NCI-H128 (cell line): ENCODE results near the gene PCDH9.

Source experiments
- DNase-seq: peaks from one replicate; lab custom pipeline; 2025; ENCODE audit not compliant: unreplicated experiment; lab: John Stamatoyannopoulos, UW

PCDH9 gene

GRCh38 chr13:67167420-67167819 is 62.7 kb downstream of the PCDH9 start:
- DNase-seq: no peak

DNA sequence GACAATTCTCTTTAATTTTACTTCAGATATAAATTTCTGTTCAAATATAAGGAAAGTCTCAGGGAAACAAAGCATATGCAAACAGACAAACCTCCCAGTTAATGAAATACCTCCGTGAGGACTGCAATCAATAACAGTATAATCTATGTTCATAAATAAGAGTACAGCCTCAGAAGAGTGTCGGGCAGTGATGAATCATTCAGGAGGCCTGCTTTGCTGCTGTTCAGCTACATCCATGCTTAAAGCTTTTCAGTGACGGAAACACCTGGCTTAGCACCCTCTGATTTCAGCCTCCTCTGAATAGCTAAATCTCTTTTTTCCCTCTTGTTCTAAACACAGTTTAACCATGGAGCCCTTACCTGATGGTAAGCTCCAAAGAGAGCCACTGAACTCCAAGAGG is 69.0 kb downstream of the PCDH9 start:
- DNase-seq: no peak

DNA sequence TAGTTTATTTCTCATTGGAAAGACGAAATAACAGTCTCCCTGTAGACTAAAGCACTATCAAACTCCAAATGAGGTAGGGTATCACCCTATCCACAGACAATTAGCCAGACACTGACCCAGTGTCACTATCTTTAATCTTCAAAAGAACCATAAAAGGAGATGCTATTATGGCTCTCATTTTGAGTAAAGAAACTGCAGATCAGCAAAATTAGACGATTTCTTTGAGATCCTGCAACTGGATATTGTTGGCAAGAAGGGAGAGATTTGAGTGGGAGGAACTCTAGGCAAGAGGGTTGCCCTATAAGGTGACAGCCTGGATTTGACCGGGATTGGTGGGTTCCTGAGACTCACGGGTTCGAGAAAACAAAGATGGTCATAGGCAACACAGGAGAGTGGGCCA is 71.2 kb downstream of the PCDH9 start:
- no peak for DNase-seq

- DNase-seq: no peak
Measured at GRCh38 chr13:67156723-67157060, 73.4 kb downstream of the PCDH9 start.

DNA sequence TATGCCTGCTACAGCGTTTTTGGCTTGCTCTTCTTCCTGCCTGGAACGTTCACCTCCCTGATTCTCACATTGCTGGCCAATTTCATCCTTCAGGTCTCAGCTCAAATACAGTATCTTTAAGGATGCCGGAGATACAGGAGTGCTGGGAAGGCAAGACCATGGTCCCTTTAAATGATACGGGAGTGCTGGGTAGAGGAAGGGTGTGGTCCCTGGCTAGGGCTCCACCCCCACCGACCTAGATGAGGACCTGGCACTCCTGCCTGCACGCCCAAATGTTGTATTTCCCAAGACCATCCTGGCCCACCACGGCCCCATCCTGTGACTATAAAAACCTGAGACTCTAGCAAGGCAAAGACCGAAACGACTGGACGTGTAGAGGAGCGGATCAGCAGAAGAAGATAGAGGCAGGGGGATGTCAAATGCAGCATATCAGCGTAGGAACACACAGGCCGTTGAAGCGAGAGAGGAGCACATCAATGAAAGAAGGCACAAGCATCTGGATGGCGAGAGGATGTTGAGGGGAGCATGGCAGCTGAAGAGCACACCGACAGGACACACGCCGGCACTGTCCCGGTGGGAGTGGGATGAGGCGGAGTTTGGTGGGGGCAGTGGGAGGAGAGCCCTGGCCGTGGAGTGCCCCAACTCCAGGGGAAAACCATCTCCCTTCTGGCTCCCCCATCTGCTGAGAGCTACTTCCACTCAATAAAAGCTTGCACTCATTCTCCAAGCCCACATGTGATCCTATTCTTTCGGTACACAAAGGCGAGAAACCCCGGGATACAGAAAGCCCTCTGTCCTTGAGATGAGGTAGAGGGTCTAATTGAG is 74.0 kb downstream of the PCDH9 start:
- no peak for DNase-seq

DNA sequence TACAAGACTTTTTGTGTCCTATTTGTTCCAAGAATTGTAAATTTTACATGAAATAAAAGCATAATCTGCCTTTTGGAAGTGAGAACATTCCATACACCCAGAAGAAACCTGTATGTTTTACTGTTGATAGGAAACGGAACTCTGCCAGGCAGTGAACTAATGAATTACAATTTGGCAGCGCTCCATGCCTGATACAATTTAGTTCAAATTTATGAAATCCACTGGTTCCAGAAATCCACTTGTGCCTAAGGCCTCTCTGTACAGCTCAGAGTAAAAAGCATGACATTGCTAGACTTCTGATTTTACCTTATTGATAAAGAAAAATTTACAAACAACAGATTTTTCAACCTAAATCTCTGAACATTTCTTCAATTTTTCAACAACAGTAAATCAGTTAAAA is 78.1 kb downstream of the PCDH9 start:
- DNase-seq: no peak

GRCh38 chr13:67151652-67152051 is 78.5 kb downstream of the PCDH9 start:
- DNase-seq: no peak

- DNase-seq: no peak
Measured at GRCh38 chr13:67150608-67151007, 79.5 kb downstream of the PCDH9 start.

GRCh38 chr13:67148161-67148571 is 82.0 kb downstream of the PCDH9 start:
- DNase-seq: no peak

DNA sequence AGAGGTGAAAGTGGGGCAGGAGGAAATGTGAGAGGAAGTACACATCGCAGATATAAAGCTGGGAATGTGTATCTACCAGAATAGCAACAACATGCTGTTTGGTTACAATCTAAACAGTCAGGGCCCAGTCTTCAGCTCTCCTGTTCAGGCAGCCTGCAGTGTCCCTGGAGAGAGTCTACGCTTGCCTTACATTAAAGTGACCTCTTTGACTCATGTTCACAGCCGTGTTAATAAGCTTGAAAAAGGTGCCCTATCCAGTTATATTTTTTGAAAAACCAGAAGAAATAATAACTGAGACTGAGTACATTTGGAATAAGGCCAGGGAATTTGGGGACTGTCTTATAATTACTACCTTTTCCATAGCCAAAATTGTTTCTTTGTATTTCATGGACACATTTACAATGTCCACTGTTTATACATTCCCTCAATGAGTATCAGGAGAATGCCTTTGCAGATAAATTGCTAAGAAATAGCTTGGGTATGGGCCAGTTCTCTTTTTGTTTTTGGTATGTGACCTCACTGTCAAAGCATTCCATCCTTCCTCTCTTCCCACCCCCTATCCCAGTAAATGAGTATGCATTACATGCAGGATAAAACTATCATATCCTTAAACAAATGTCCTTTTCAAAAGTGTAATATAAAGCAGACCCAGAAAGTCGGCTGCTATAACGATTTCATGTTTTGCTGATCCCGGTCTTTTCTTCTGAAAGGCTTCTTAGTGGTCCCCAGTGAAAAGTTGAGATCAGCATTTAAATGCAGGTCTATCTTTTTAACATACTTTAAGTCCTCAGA is 82.6 kb downstream of the PCDH9 start:
- no peak for DNase-seq

DNA sequence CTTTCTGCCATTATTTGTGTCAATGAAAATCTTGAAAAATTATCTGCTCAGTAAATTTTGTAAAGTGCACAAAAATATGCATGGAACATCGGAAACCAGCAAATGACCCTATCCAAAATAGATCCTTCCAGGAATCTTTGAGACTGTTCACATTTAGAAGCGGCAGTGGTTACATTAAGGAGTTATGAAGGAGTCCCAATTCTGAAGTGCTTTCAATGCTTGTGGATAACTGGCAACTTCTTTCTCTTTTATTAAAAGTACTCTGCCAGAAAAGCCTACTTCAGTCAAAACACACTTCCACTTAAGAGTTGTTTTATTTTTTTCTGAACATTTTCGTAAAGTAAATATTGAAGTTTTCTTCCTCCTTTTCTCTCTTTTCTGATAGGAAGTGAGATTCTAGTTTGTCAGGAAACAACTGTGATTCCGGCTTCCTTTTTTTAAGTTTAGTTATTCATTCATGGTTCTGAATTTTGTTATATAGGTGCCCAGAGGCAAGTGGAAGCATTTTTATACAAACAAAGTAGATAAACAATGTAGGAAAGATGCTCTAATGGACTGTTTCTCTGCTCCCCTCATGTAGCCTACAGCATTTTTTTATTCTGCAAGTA is 83.5 kb downstream of the PCDH9 start:
- DNase-seq: no peak

DNA sequence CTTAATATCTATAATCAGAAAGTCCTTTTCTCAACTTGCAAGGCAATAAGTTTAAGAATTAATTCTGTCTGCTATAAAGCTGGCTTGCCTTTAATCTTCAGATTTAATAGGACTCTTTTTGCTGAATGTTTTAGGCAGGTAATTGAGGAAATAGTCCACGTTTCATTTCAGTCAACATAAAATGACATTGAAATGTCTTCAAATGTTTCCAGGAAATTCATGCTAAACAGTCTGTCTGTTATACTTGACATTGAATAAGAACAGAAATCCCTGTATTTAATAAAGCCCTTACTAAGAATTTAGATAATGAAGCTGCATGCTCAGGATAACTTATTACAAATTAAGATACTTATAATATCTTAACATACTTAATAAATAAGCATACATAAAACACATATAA is 84.2 kb downstream of the PCDH9 start:
- no peak for DNase-seq

DNA sequence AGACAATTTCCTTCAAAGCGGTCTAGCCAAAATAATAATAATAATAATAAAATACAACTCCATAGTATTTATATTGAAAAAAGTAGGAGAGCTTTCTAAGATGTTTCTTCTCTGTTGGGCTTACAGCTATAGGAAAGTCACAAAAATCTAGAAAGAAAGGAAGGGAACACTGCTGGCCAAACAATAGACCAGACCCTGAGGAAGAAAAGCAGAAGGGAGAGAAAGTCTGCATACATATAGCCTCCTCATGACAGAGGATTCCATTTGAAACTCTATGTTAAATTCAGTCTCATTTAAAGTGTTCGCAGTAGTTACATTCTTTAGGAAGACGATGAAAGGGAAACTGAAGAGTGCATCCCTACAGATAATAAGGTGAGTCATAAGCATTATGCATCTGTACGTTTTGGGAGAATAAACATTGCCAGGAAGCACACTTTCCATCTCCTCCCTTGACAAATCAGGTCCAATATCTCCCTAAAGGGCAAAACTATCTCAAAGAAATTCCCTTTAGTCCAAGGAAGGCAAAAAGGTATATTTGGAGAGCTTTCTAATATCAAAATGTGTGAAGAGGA is 86.5 kb downstream of the PCDH9 start:
- no peak for DNase-seq

DNA sequence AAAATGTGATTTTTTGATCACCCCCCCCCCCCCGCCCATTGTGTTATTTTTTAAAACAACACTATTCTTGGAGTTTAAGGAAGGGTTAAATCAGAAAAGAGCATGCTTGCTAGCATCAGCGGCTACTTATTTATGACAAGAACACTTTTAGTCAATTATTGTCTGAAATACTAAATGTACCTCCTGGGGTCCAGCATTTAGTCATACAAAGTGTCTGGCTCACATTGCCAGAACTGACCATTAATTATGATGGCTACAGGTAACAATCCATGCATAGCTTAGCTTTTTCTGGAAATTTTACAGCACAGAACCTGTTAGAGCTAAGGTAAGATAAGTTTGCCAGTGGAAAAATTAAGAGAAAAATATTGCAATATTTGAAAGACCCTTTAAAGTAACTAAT is 90.1 kb downstream of the PCDH9 start:
- DNase-seq: no peak

DNA sequence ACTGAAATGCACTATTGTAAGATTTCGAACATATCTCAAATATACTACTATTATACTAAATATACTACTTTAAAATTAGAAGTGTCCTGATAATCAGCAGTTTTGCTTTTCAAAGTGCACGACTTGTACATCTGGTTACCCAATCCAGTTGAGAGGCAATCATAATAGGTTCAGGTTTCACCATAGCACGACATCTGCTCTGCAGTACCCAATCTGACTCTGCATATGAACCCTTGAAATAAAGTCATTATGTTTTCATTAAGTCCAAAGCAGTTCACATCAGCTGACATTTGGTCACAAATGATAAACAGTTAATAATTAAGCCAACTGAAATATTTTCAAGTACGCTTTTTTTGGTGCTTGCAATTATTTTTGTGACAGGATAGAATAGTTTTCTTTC is 90.6 kb downstream of the PCDH9 start:
- DNase-seq: no peak

GRCh38 chr13:67138970-67139369 is 91.2 kb downstream of the PCDH9 start:
- DNase-seq: no peak

DNA sequence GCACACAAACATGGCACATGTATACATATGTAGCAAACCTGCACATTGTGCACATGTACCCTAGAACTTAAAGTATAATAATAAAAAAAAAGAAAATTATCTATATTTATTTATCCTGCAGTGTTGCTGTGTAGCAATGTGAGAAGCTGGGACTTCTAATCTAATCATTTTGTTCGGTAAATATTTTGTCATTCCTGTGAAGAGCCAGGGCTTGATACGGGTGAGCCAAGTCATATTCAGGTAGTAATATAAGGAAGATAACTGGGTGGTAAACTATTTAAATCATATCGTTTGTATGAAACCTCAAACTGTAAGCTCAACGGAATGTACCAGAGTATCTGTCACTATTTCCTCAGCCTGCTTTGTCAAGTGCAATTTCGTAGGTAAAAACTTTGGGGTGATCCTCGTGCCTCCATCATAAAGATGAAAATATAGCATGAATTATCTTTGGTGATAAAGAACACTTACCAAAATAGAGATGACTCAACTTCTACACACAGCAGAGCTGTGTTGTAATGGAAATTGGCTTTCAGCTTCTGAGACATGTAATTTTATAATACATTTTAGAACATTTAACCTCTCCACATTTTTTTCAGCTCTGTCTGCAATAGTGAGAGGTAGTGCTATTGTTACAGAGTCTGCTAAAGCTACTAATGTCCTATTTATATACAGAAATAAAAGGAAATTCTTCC is 92.9 kb downstream of the PCDH9 start:
- no peak for DNase-seq

GRCh38 chr13:67136157-67136556 is 94.0 kb downstream of the PCDH9 start:
- no peak for DNase-seq

DNA sequence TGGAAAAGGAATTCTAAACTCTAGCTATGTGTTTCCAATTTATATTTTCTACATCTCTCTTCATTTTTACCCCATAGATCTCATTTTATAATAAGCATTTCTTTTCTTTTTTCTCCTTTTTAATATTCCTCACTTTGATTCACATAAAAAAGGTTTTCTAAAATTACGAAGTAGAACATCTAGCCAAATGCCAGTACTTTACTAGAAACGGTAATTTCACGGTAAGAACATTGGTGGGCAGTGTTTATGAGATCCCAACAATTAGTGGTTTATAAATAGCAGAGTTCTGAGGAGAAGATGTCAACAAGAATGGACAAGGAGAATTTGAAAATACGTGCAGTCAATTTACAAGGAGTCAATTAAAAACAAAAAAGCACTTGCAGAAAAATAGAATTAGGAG is 94.8 kb downstream of the PCDH9 start:
- no peak for DNase-seq

DNA sequence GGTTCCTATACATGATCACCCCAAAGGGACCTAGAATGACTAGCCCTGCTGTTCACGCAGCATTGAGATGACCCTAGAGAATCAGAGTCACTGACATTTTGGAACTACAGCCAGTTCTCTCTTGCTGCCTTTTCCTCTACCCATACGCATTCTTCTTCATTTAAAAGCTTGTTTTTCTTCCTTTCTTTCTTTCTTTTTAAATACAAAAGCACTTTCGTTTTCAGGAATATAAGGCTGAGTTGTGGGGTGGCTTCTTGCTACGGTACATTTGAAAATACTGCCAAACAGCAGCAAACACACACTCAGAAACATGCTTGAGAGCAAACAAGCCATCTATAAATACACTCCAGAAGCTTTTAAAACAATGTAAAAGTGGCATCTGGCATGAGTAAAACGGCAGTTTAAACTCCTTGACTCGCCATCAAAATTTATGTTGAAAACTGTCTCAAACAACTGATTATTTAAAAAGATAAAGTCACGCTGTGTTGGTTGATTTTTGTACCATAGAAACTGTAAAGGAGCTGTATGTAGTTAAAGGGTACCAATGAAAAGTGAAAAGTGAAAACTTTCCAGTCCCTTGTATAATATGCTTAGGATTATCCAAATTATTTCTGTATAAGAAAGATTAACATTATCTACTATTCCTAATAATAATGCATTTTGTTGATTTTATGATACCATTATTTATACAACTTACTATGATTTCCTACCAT is 95.6 kb downstream of the PCDH9 start:
- DNase-seq: no peak

GRCh38 chr13:67133476-67133875 is 96.7 kb downstream of the PCDH9 start:
- DNase-seq: no peak
